Measurements from ENCODE around the gene RMND1. TPM values are rescaled to one million over a fixed set of nuclear protein-coding genes. Genes with fewer than 3 reads are reported as not detected.

RMND1 gene
- total and polyA plus RNA-seq, 2 of the 13 experiments (the other 11 are each of a cell fraction or from before 2014, with no cell fraction given) = 34.0 to 72.5 TPM

GRCh38 chr6:151493804-151494234 is 41.9 kb upstream of the RMND1 start, which contains the start of gene CCDC170 (continued):
- TF ChIP-seq KMT2A (CRISPR knock-in tag; IDR thresholded peaks at IDR 0.05) = peak; percentile 65; the same call in 1 of the 2 replicates
- TF ChIP-seq FLYWCH1 (CRISPR knock-in tag; IDR thresholded peaks at IDR 0.05) = peak; percentile 85; the same call in 1 of the 2 replicates
- peak; percentile 60 for TF ChIP-seq ZNF512 (CRISPR knock-in tag; IDR thresholded peaks at IDR 0.05)
- peak; percentile 86 for TF ChIP-seq ZBED4 (CRISPR knock-in tag; IDR thresholded peaks at IDR 0.05; ENCODE audit: borderline replicate concordance)
- peak; percentile 92 for TF ChIP-seq ZNF607 (CRISPR knock-in tag; IDR thresholded peaks at IDR 0.05; ENCODE audit: borderline replicate concordance)
- TF ChIP-seq ARID4A (CRISPR knock-in tag; IDR thresholded peaks at IDR 0.05; ENCODE audit: borderline replicate concordance) = peak; percentile 83
- peak; percentile 61 for TF ChIP-seq RAD21 (CRISPR knock-in tag; IDR thresholded peaks at IDR 0.05)
- TF ChIP-seq HOXA9 (CRISPR knock-in tag; IDR thresholded peaks at IDR 0.05; ENCODE audit: borderline replicate concordance) = peak; percentile 75; the same call in 1 of the 2 replicates
- TF ChIP-seq RFX1 (IDR thresholded peaks at IDR 0.05) = peak; percentile 85
- peak; percentile 91 for TF ChIP-seq ZBTB10 (CRISPR knock-in tag; IDR thresholded peaks at IDR 0.05; ENCODE audit: borderline replicate concordance)
- 0 out of 2 replicates have a peak, but pooled peaks have one; percentile 62 for TF ChIP-seq ZNF34 (CRISPR knock-in tag; IDR thresholded peaks at IDR 0.05; ENCODE audit: borderline replicate concordance)
- no peak for TF ChIP-seq NFE2L2 (IDR thresholded peaks at IDR 0.05; ENCODE audit: low read length)
- TF ChIP-seq NAIF1 (CRISPR knock-in tag; IDR thresholded peaks at IDR 0.05; ENCODE audit: borderline replicate concordance) = peak; percentile 43; the same call in 1 of the 2 replicates
- peak; percentile 73; the same call in 1 of the 2 replicates for TF ChIP-seq ZNF777 (CRISPR knock-in tag; IDR thresholded peaks at IDR 0.05)
- TF ChIP-seq ZNF589 (CRISPR knock-in tag; conservative IDR thresholded peaks at IDR 0.05) = 0 out of 2 replicates have a peak, but pooled peaks have one; percentile 66
- no peak for TF ChIP-seq ZNF414 (CRISPR knock-in tag; IDR thresholded peaks at IDR 0.05)

Measured in HepG2 (cell line).